ENCODE results near the gene SPPL3.
"Not testable (repeated sequence)": the region's sequence is repeated elsewhere in the genome, so short reads cannot be mapped to it uniquely, and the experiment has no call there.

The SPPL3 gene

GRCh38 chr12:120795441-120796178 lies 108.5 kb downstream of the SPPL3 start:
- no peak for DNase-seq
- TF ChIP-seq CTCF (IDR thresholded peaks at IDR 0.05) = no peak
- intact Hi-C loops (cut with DNase I; ENCODE audit: low total_unique reads) = no loop called here

GRCh38 chr12:120793357-120793756 lies 110.8 kb downstream of the SPPL3 start:
- H3K27ac ChIP-seq = no peak overlapping the region
- no peak for TF ChIP-seq CTCF (IDR thresholded peaks at IDR 0.05)
- DNase-seq = no peak
- H3K9me3 ChIP-seq = peaks cover 0 to 5% (median 0%) of the 10 kb centered on the region in 3 donors
- H3K4me3 ChIP-seq = no peak overlapping the region
- H3K36me3 ChIP-seq = peaks cover 0 to 4% (median 3%) of the 10 kb centered on the region in 3 donors
- intact Hi-C loops (cut with DNase I; ENCODE audit: low total_unique reads) = no loop called here
- H3K27me3 ChIP-seq = no peaks in the 10 kb centered on the region
- peaks cover 0 to 2% (median 0%) of the 10 kb centered on the region in 4 donors for H3K4me1 ChIP-seq

More at GRCh38 chr12:120795441-120796178, 108.5 kb downstream of the SPPL3 start:
- H3K27ac ChIP-seq = no peak overlapping the region
- peaks cover 0 to 5% (median 0%) of the 10 kb centered on the region in 3 donors for H3K9me3 ChIP-seq
- peaks cover 0 to 18% (median 2%) of the 10 kb centered on the region in 4 donors for H3K4me1 ChIP-seq
- H3K4me3 ChIP-seq = no peak overlapping the region
- H3K27me3 ChIP-seq = no peaks in the 10 kb centered on the region
- peaks cover 0 to 4% (median 3%) of the 10 kb centered on the region in 3 donors for H3K36me3 ChIP-seq

GRCh38 chr12:120792456-120792855 lies 111.7 kb downstream of the SPPL3 start:
- H3K27me3 ChIP-seq; H3K27ac ChIP-seq; H3K4me3 ChIP-seq; H3K4me1 ChIP-seq; intact Hi-C loops (cut with DNase I; ENCODE audit: low total_unique reads); DNase-seq; H3K36me3 ChIP-seq; H3K9me3 ChIP-seq: not testable (repeated sequence)

GRCh38 chr12:120791669-120792176 lies 112.4 kb downstream of the SPPL3 start:
- DNase-seq = no peak
- Histone ChIP-seq H3K4me1 (no peaks in the 10 kb centered on the region), H3K9me3 (peaks cover 0 to 5% (median 0%) of the 10 kb centered on the region in 3 donors), H3K36me3 (peaks cover 0 to 4% (median 3%) of the 10 kb centered on the region in 3 donors), H3K4me3 (no peak overlapping the region), H3K27me3 (no peaks in the 10 kb centered on the region), H3K27ac (no peak overlapping the region)
- TF ChIP-seq CTCF (IDR thresholded peaks at IDR 0.05) = no peak
- intact Hi-C loops (cut with DNase I; ENCODE audit: low total_unique reads) = no loop called here

GRCh38 chr12:120790114-120790513 lies 114.0 kb downstream of the SPPL3 start:
- intact Hi-C loops (cut with DNase I; ENCODE audit: low total_unique reads) = no loop called here

More at GRCh38 chr12:120790114-120790513, 114.0 kb downstream of the SPPL3 start:
- H3K9me3 ChIP-seq = peaks cover 0 to under 1% (median 0%) of the 10 kb centered on the region in 3 donors
- H3K27ac ChIP-seq = no peak overlapping the region
- H3K36me3 ChIP-seq = no peaks in the 10 kb centered on the region
- no peaks in the 10 kb centered on the region for H3K4me1 ChIP-seq
- no peak for TF ChIP-seq CTCF (IDR thresholded peaks at IDR 0.05)
- no peak overlapping the region for H3K4me3 ChIP-seq
- H3K27me3 ChIP-seq = no peaks in the 10 kb centered on the region
- DNase-seq = no peak

Data from tibial artery (tissue), 4 donors.